Hepatocyte (in vitro differentiated cells): ENCODE measurements around the gene MBP. TPM values are rescaled to one million over a fixed set of nuclear protein-coding genes. Genes with fewer than 3 reads are reported as not detected.

Experiments used
- DNase-seq: peaks from one replicate; pipeline ENCODE4 v3.0.0-alpha.2; 2016; ENCODE audit warnings: low spot score
- H2AFZ ChIP-seq: fragments of 200-600 bp; sonication (generic); 2 replicates; pipeline ENCODE4 v1.6.0; 2016; ENCODE audit warnings: antibody characterized with exemption, mild to moderate bottlenecking
- H3K27ac ChIP-seq: fragments of 200-600 bp; sonication (generic); 2 replicates; pipeline ENCODE4 v1.5.1; 2016; ENCODE audit warnings: mild to moderate bottlenecking
- H3K27me3 ChIP-seq: fragments of 200-600 bp; sonication (generic); 2 replicates; pipeline ENCODE4 v1.6.1; 2016
- H3K36me3 ChIP-seq: fragments of 200-600 bp; sonication (generic); replicated peaks from 2 replicates; pipeline ENCODE4 v1.5.1; 2016; ENCODE audit warnings: low read depth; ENCODE audit not compliant: insufficient read depth
- H3K4me1 ChIP-seq: fragments of 200-600 bp; sonication (generic); 2 replicates; pipeline ENCODE4 v1.5.1; 2016; ENCODE audit warnings: mild to moderate bottlenecking, moderate library complexity; ENCODE audit not compliant: insufficient read depth
- H3K4me2 ChIP-seq: fragments of 200-600 bp; sonication (generic); 2 replicates; pipeline ENCODE4 v1.6.0; 2016
- H3K4me3 ChIP-seq: fragments of 200-600 bp; sonication (generic); 2 replicates; pipeline ENCODE4 v1.5.1; 2016; ENCODE audit warnings: mild to moderate bottlenecking
- H3K79me2 ChIP-seq: fragments of 200-600 bp; sonication (generic); 2 replicates; pipeline ENCODE4 v1.6.0; 2017; ENCODE audit warnings: mild to moderate bottlenecking
- H3K9me2 ChIP-seq: fragments of 200-600 bp; sonication (generic); replicated peaks from 2 replicates; pipeline ENCODE4 v1.6.0; 2017; ENCODE audit warnings: mild to moderate bottlenecking; ENCODE audit not compliant: insufficient read depth
- H3K9me3 ChIP-seq: fragments of 200-600 bp; sonication (generic); 2 replicates; pipeline ENCODE4 v1.5.1; 2016; ENCODE audit warnings: low read depth, mild to moderate bottlenecking
- H4K20me1 ChIP-seq: fragments of 200-600 bp; sonication (generic); 2 replicates; pipeline ENCODE4 v1.6.0; 2016; ENCODE audit warnings: mild to moderate bottlenecking; ENCODE audit not compliant: insufficient read depth, poor library complexity, severe bottlenecking
- CTCF ChIP-seq: fragments of 200-600 bp; sonication (generic); IDR thresholded peaks from 2 replicates; pipeline ENCODE4 v1.5.1; 2016; ENCODE audit warnings: antibody characterized with exemption, mild to moderate bottlenecking; ENCODE audit not compliant: poor library complexity
- EZH2 ChIP-seq: fragments of 200-600 bp; sonication (generic); IDR thresholded peaks from 2 replicates; pipeline ENCODE4 v1.6.1; 2016; ENCODE audit warnings: antibody characterized with exemption, mild to moderate bottlenecking, borderline replicate concordance
- EZH2phosphoT487 ChIP-seq: fragments of 200-600 bp; sonication (generic); IDR thresholded peaks from one replicate; pipeline ENCODE4 v1.6.1; 2018; ENCODE audit warnings: antibody characterized with exemption, mild to moderate bottlenecking, low read depth, moderate library complexity; ENCODE audit not compliant: unreplicated experiment, severe bottlenecking
- WGBS: methylation state at CpG from one replicate; pipeline ENCODE4 v1.1.6; 2016; ENCODE audit warnings: low lambda C conversion rate; ENCODE audit errors: missing lambda C conversion rate; 5-methylcytosine and 5-hydroxymethylcytosine counted together
- polyA plus RNA-seq: library from polyadenylated mRNA; unstranded; fragments of >200 nt; fragmentation: Nextera tagmentation; extraction: Ambion mirVana; gene quantifications from 2 replicates; pipeline ENCODE4 v1.2.1, GENCODE V29; 2016
- total RNA-seq: library from RNA; depleted of rRNA; stranded (reverse); fragments of >200 nt; gene quantifications from 2 replicates; pipeline ENCODE4 v1.2.3, GENCODE V29; 2014

Gene MBP
- total and polyA plus RNA-seq, 2 experiments from 2014 or later, result 21.6 to 22.1 TPM

GRCh38 chr18:77017355-77017754 is 115.2 kb downstream of the MBP start:
- H3K9me2 ChIP-seq, result no peaks in the 10 kb centered on the region
- no peak for TF ChIP-seq EZH2phosphoT487
- TF ChIP-seq EZH2, result no peak
- no peak for TF ChIP-seq CTCF
- no peak for DNase-seq
- no peaks in the 10 kb centered on the region for H3K9me3 ChIP-seq
- no peaks in the 10 kb centered on the region for H4K20me1 ChIP-seq
- H3K4me1 ChIP-seq, result no peaks in the 10 kb centered on the region
- H3K36me3 ChIP-seq, result no peaks in the 10 kb centered on the region
- H2AFZ ChIP-seq, result no peak overlapping the region
- H3K79me2 ChIP-seq, result no peaks in the 10 kb centered on the region
- no peak overlapping the region for H3K4me3 ChIP-seq
- H3K27me3 ChIP-seq, result no peaks in the 10 kb centered on the region
- WGBS, result 95% methylated on average over 6 of the region's 6 CpGs
- no peak overlapping the region for H3K4me2 ChIP-seq
- H3K27ac ChIP-seq, result no peak overlapping the region

GRCh38 chr18:77016936-77017335 is 115.6 kb downstream of the MBP start:
- Histone ChIP-seq H4K20me1 (no peaks in the 10 kb centered on the region), H3K9me2 (no peaks in the 10 kb centered on the region), H3K4me1 (no peaks in the 10 kb centered on the region), H3K27me3 (no peaks in the 10 kb centered on the region), H3K27ac (no peak overlapping the region), H2AFZ (no peak overlapping the region), H3K4me2 (no peak overlapping the region), H3K79me2 (no peaks in the 10 kb centered on the region), H3K4me3 (no peak overlapping the region), H3K36me3 (no peaks in the 10 kb centered on the region), H3K9me3 (no peaks in the 10 kb centered on the region)
- TF ChIP-seq CTCF (no peak), EZH2 (no peak), EZH2phosphoT487 (no peak)
- 89% methylated on average over 16 of the region's 16 CpGs for WGBS
- no peak for DNase-seq

GRCh38 chr18:77015771-77016710 is 116.5 kb downstream of the MBP start:
- Histone ChIP-seq H3K27me3 (no peaks in the 10 kb centered on the region), H3K4me1 (no peaks in the 10 kb centered on the region), H3K9me2 (no peaks in the 10 kb centered on the region), H3K9me3 (no peaks in the 10 kb centered on the region), H3K36me3 (no peaks in the 10 kb centered on the region), H2AFZ (no peak overlapping the region), H3K4me3 (no peak overlapping the region), H4K20me1 (no peaks in the 10 kb centered on the region), H3K27ac (no peak overlapping the region), H3K4me2 (no peak overlapping the region), H3K79me2 (no peaks in the 10 kb centered on the region)
- WGBS, result 84% methylated on average over 16 of the region's 16 CpGs
- no peak for TF ChIP-seq EZH2
- no peak for DNase-seq

GRCh38 chr18:77015169-77015568 is 117.4 kb downstream of the MBP start:
- Histone ChIP-seq H4K20me1 (no peaks in the 10 kb centered on the region), H3K79me2 (no peaks in the 10 kb centered on the region), H3K9me2 (no peaks in the 10 kb centered on the region), H3K27me3 (no peaks in the 10 kb centered on the region), H3K36me3 (no peaks in the 10 kb centered on the region), H3K27ac (no peak overlapping the region), H3K4me2 (no peak overlapping the region), H3K4me3 (no peak overlapping the region), H2AFZ (no peak overlapping the region), H3K9me3 (no peaks in the 10 kb centered on the region), H3K4me1 (no peaks in the 10 kb centered on the region)
- 68% methylated on average over 4 of the region's 4 CpGs for WGBS
- no peak for DNase-seq
- no peak for TF ChIP-seq CTCF
- TF ChIP-seq EZH2, result no peak
- no peak for TF ChIP-seq EZH2phosphoT487
